Naive thymus-derived CD8-positive, alpha-beta T cell (primary cell): ENCODE measurements around the gene ELFN1. TPM values are rescaled to one million over a fixed set of nuclear protein-coding genes. Genes with fewer than 3 reads are reported as not detected.
"Not testable (repeated sequence)": the region's sequence is repeated elsewhere in the genome, so short reads cannot be mapped to it uniquely, and the experiment has no call there.

Experiments used
- ATAC-seq, 2 donors: fragments of 150-1000 bp; cut with Tn5 transposase in 1 of 2; sonication (Bioruptor Pico), chemical (Tn5 transposase) in 1 of 2; 1 replicate in 1 of 2; 2 replicates in 1 of 2; pipeline ENCODE4 v1.10.0; 2021; ENCODE audit warnings: mild to moderate bottlenecking in 2 of 2, moderate library complexity in 2 of 2
- POLR2A ChIA-PET: fragments of 350-600 bp; sonication (Branson Sonifier 250); formaldehyde crosslinking; loops from one replicate; lab custom pipeline; 2021; ENCODE audit warnings: antibody characterized with exemption; lab: Charles Lee
- DNase-seq, 10 donors: peaks; one replicate each; pipeline versions ENCODE4 v3.0.0 to v3.0.0-alpha.2; 2020 to 2022
- H3K27ac Mint-ChIP-seq, 10 donors: one replicate each; pipeline ENCODE4 v1.8.0; 2020 to 2022; ENCODE audit warnings: mild to moderate bottlenecking in 10 of 10, mixed read lengths in 10 of 10, moderate library complexity in 4 of 10, inconsistent platforms in 1 of 10
- H3K27me3 Mint-ChIP-seq, 5 donors: one replicate each; pipeline ENCODE4 v1.8.0; 2021 to 2022; ENCODE audit warnings: mixed read lengths in 5 of 5
- H3K36me3 Mint-ChIP-seq, 3 donors: one replicate each; pipeline ENCODE4 v1.8.0; 2020 to 2022; ENCODE audit warnings: mixed read lengths in 3 of 3, mild to moderate bottlenecking in 2 of 3, inconsistent platforms in 1 of 3
- H3K4me1 Mint-ChIP-seq, 4 donors: one replicate each; pipeline ENCODE4 v1.8.0; 2021 to 2022; ENCODE audit warnings: mixed read lengths in 4 of 4
- H3K4me3 Mint-ChIP-seq, 10 donors: one replicate each; pipeline ENCODE4 v1.8.0; 2020 to 2022; ENCODE audit warnings: mild to moderate bottlenecking in 10 of 10, mixed read lengths in 10 of 10, moderate library complexity in 6 of 10, inconsistent platforms in 1 of 10
- H3K9me3 Mint-ChIP-seq, 9 donors: one replicate each; pipeline ENCODE4 v1.8.0; 2020 to 2022; ENCODE audit warnings: mixed read lengths in 9 of 9, mild to moderate bottlenecking in 3 of 9, inconsistent platforms in 1 of 9, moderate library complexity in 1 of 9
- polyA plus RNA-seq, 3 donors: library from polyadenylated mRNA; unstranded; fragments of 300-500 nt; fragmentation: Illumina TruSeq; gene quantifications; one replicate each; pipeline ENCODE4 v1.2.3, GENCODE V29; 2021
- total RNA-seq, 8 experiments: library from RNA in 2 of 8; stranded (reverse) in 2 of 8; gene quantifications; one replicate each; pipeline ENCODE4 v1.2.3 and lab custom pipeline; 2021 to 2026

The ELFN1 gene
- total and polyA plus RNA-seq, 5 experiments from 2014 or later = not detected

GRCh38 chr7:1714583-1715330 is 44.7 kb downstream of the ELFN1 start:
- peaks cover 0 to 5% (median 0%) of the 10 kb centered on the region in 9 donors for H3K9me3 Mint-ChIP-seq
- POLR2A ChIA-PET = no interaction called here
- ATAC-seq = no peak

GRCh38 chr7:1715331-1715625 is 45.2 kb downstream of the ELFN1 start:
- H3K27ac Mint-ChIP-seq = no peak overlapping the region
- H3K4me1 Mint-ChIP-seq = peaks cover 0 to 5% (median 2%) of the 10 kb centered on the region in 4 donors
- H3K36me3 Mint-ChIP-seq = no peaks in the 10 kb centered on the region
- peaks cover 0 to 22% (median 7%) of the 10 kb centered on the region in 5 donors for H3K27me3 Mint-ChIP-seq
- no peak for ATAC-seq
- POLR2A ChIA-PET = no interaction called here
- no peak overlapping the region for H3K4me3 Mint-ChIP-seq
- H3K9me3 Mint-ChIP-seq = peaks cover 0 to 3% (median 0%) of the 10 kb centered on the region in 9 donors
- no peak for DNase-seq

More at GRCh38 chr7:1714583-1715330, 44.7 kb downstream of the ELFN1 start:
- Mint-ChIP-seq H3K4me1 (peaks cover 0 to 5% (median 2%) of the 10 kb centered on the region in 4 donors), H3K27ac (no peak overlapping the region), H3K27me3 (peaks cover 0 to 22% (median 7%) of the 10 kb centered on the region in 5 donors), H3K4me3 (no peak overlapping the region), H3K36me3 (peaks cover 0 to 1% (median 0%) of the 10 kb centered on the region in 3 donors)
- DNase-seq = no peak

- no peak overlapping the region for H3K4me3 Mint-ChIP-seq
- POLR2A ChIA-PET = no interaction called here
- H3K27ac Mint-ChIP-seq = no peak overlapping the region
- DNase-seq = no peak
- H3K27me3 Mint-ChIP-seq = peaks cover 0 to 22% (median 7%) of the 10 kb centered on the region in 5 donors
- no peaks in the 10 kb centered on the region for H3K36me3 Mint-ChIP-seq
- ATAC-seq = no peak
- H3K9me3 Mint-ChIP-seq = peaks cover 0 to under 1% (median 0%) of the 10 kb centered on the region in 9 donors
- peaks cover 0 to 5% (median 2%) of the 10 kb centered on the region in 4 donors for H3K4me1 Mint-ChIP-seq
Measured at GRCh38 chr7:1715671-1716074, 45.6 kb downstream of the ELFN1 start.

GRCh38 chr7:1716263-1717094 is 46.4 kb downstream of the ELFN1 start:
- ATAC-seq (no peak), DNase-seq (no peak)
- Mint-ChIP-seq H3K27ac (no peak overlapping the region), H3K4me3 (no peak overlapping the region), H3K27me3 (peaks cover 0 to 22% (median 7%) of the 10 kb centered on the region in 5 donors), H3K4me1 (peaks cover 0 to 5% (median 2%) of the 10 kb centered on the region in 4 donors), H3K36me3 (no peaks in the 10 kb centered on the region), H3K9me3 (no peaks in the 10 kb centered on the region)
- POLR2A ChIA-PET = no interaction called here

- Mint-ChIP-seq H3K4me1 (peaks cover 0 to 5% (median 2%) of the 10 kb centered on the region in 4 donors), H3K4me3 (no peak overlapping the region), H3K36me3 (no peaks in the 10 kb centered on the region), H3K27ac (no peak overlapping the region), H3K9me3 (no peaks in the 10 kb centered on the region), H3K27me3 (peaks cover 0 to 22% (median 7%) of the 10 kb centered on the region in 5 donors)
- DNase-seq = no peak
- POLR2A ChIA-PET = no interaction called here
- ATAC-seq = no peak
Measured at GRCh38 chr7:1717095-1717483, 47.0 kb downstream of the ELFN1 start.

GRCh38 chr7:1717903-1718676 is 48.0 kb downstream of the ELFN1 start:
- POLR2A ChIA-PET = no interaction called here
- Mint-ChIP-seq H3K27me3 (peaks cover 0 to 22% (median 7%) of the 10 kb centered on the region in 5 donors), H3K27ac (no peak overlapping the region), H3K4me1 (peaks cover 0 to 5% (median 2%) of the 10 kb centered on the region in 4 donors), H3K4me3 (no peak overlapping the region), H3K36me3 (no peaks in the 10 kb centered on the region), H3K9me3 (no peaks in the 10 kb centered on the region)
- ATAC-seq (no peak), DNase-seq (no peak)

GRCh38 chr7:1718850-1719249 is 48.8 kb downstream of the ELFN1 start:
- peaks cover 0 to 22% (median 7%) of the 10 kb centered on the region in 5 donors for H3K27me3 Mint-ChIP-seq
- POLR2A ChIA-PET, H3K27ac Mint-ChIP-seq, H3K4me1 Mint-ChIP-seq, DNase-seq, H3K4me3 Mint-ChIP-seq, H3K36me3 Mint-ChIP-seq, ATAC-seq, H3K9me3 Mint-ChIP-seq: not testable (repeated sequence)

GRCh38 chr7:1719256-1719655 is 49.2 kb downstream of the ELFN1 start:
- H3K9me3 Mint-ChIP-seq, H3K36me3 Mint-ChIP-seq, H3K27ac Mint-ChIP-seq, DNase-seq, H3K4me1 Mint-ChIP-seq, POLR2A ChIA-PET, ATAC-seq, H3K4me3 Mint-ChIP-seq: not testable (repeated sequence)
- H3K27me3 Mint-ChIP-seq = peaks cover 0 to 22% (median 7%) of the 10 kb centered on the region in 5 donors

- peak overlapping the region in 1 of 10 donors; percentile 56 for H3K27ac Mint-ChIP-seq
- DNase-seq (no peak), ATAC-seq (no peak)
- no peaks in the 10 kb centered on the region for H3K36me3 Mint-ChIP-seq
- H3K4me3 Mint-ChIP-seq = no peak overlapping the region
- POLR2A ChIA-PET = no interaction called here
- peaks cover 0 to 5% (median under 1%) of the 10 kb centered on the region in 4 donors for H3K4me1 Mint-ChIP-seq
- peaks cover 0 to 22% (median 7%) of the 10 kb centered on the region in 5 donors for H3K27me3 Mint-ChIP-seq
- H3K9me3 Mint-ChIP-seq = no peaks in the 10 kb centered on the region
Measured at GRCh38 chr7:1719913-1720312, 49.8 kb downstream of the ELFN1 start.

- Mint-ChIP-seq H3K36me3 (no peaks in the 10 kb centered on the region), H3K27ac (no peak overlapping the region), H3K9me3 (no peaks in the 10 kb centered on the region), H3K4me1 (peaks cover 0 to 5% (median under 1%) of the 10 kb centered on the region in 4 donors), H3K4me3 (no peak overlapping the region), H3K27me3 (peaks cover 0 to 20% (median 9%) of the 10 kb centered on the region in 5 donors)
- DNase-seq (no peak), ATAC-seq (no peak)
- POLR2A ChIA-PET = no interaction called here
Measured at GRCh38 chr7:1720326-1720725, 50.2 kb downstream of the ELFN1 start.

GRCh38 chr7:1721047-1721690 is 51.1 kb downstream of the ELFN1 start:
- Mint-ChIP-seq H3K27me3 (peaks cover 4 to 20% (median 10%) of the 10 kb centered on the region in 5 donors), H3K9me3 (no peaks in the 10 kb centered on the region), H3K4me1 (peaks cover 0 to 1% (median 0%) of the 10 kb centered on the region in 4 donors), H3K4me3 (no peak overlapping the region), H3K36me3 (no peaks in the 10 kb centered on the region), H3K27ac (no peak overlapping the region)
- POLR2A ChIA-PET = no interaction called here
- no peak for ATAC-seq
- DNase-seq = no peak

- no peak for ATAC-seq
- POLR2A ChIA-PET = no interaction called here
Measured at GRCh38 chr7:1723254-1723653, 53.2 kb downstream of the ELFN1 start.

More at GRCh38 chr7:1723254-1723653, 53.2 kb downstream of the ELFN1 start:
- Mint-ChIP-seq H3K4me3 (no peak overlapping the region), H3K27me3 (peaks cover 5 to 12% (median 7%) of the 10 kb centered on the region in 5 donors), H3K36me3 (peaks cover 0 to under 1% (median 0%) of the 10 kb centered on the region in 3 donors), H3K9me3 (peaks cover 0 to 2% (median 0%) of the 10 kb centered on the region in 9 donors), H3K27ac (no peak overlapping the region), H3K4me1 (no peaks in the 10 kb centered on the region)
- no peak for DNase-seq
